HFFc6 (cell line): Measurements from ENCODE around the gene DHRSX. TPM values are rescaled to one million over a fixed set of nuclear protein-coding genes. Genes with fewer than 3 reads are reported as not detected.
"Not testable (repeated sequence)": the region's sequence is repeated elsewhere in the genome, so short reads cannot be mapped to it uniquely, and the experiment has no call there.

ENCODE experiments used
- DNase-seq: peaks from one replicate; pipeline ENCODE4 v3.0.0-alpha.2; 2018
- H3K27ac Mint-ChIP-seq: 2 replicates; pipeline ENCODE4 v1.8.0; 2020; ENCODE audit warnings: mild to moderate bottlenecking, mixed read lengths
- H3K27me3 Mint-ChIP-seq: 2 replicates; pipeline ENCODE4 v1.8.0; 2021; ENCODE audit warnings: mild to moderate bottlenecking, moderate library complexity, mixed read lengths; ENCODE audit not compliant: insufficient read depth
- H3K36me3 Mint-ChIP-seq: 2 replicates; pipeline ENCODE4 v1.8.0; 2021; ENCODE audit warnings: low read depth, mixed read lengths
- H3K4me1 Mint-ChIP-seq: 2 replicates; pipeline ENCODE4 v1.8.0; 2020; ENCODE audit warnings: low read depth, mixed read lengths
- H3K4me3 Mint-ChIP-seq: 2 replicates; pipeline ENCODE4 v1.8.0; 2020; ENCODE audit warnings: mild to moderate bottlenecking, moderate library complexity, mixed read lengths
- H3K9me3 Mint-ChIP-seq: 2 replicates; pipeline ENCODE4 v1.8.0; 2020; ENCODE audit warnings: mild to moderate bottlenecking, mixed read lengths
- CTCF ChIP-seq: fragments of 200-600 bp; sonication (generic); IDR thresholded peaks from 2 replicates; pipeline ENCODE4 v1.5.0; 2021; ENCODE audit warnings: antibody characterized with exemption, mild to moderate bottlenecking
- total RNA-seq, 6 experiments: library from RNA; stranded (reverse); fragmentation: NEBNext Ultra II Directional; extraction: Animal tissue kit (Norgen Biotek cat#: 25700); gene quantifications; 2 replicates in 1 of 6; 3 replicates in 5 of 6; pipeline ENCODE4 v1.2.3, GENCODE V29; 2021

Gene DHRSX
- total RNA-seq, 6 experiments from 2014 or later, result 19.6 to 27.1 (median 22.9) TPM

GRCh38 chrX:2395261-2395992, 105.3 kb downstream of the DHRSX start:
- Mint-ChIP-seq H3K4me3 (no peak overlapping the region), H3K9me3 (0 out of 2 replicates have a peak, but pooled peaks cover 3% of the 10 kb centered on the region), H3K27ac (no peak overlapping the region), H3K27me3 (no peaks in the 10 kb centered on the region), H3K36me3 (peaks cover 18% of the 10 kb centered on the region), H3K4me1 (peaks cover 24% of the 10 kb centered on the region)
- no peak for TF ChIP-seq CTCF
- DNase-seq, result no peak

GRCh38 chrX:2391869-2392606, 108.7 kb downstream of the DHRSX start:
- DNase-seq, result peak; percentile 90
- peaks cover 30% of the 10 kb centered on the region for H3K4me1 Mint-ChIP-seq
- peak overlapping the region; percentile 61 for H3K27ac Mint-ChIP-seq
- H3K4me3 Mint-ChIP-seq, result peak overlapping the region; percentile 46
- no peaks in the 10 kb centered on the region; the same call in 1 of the 2 replicates for H3K27me3 Mint-ChIP-seq
- peaks cover 30% of the 10 kb centered on the region for H3K36me3 Mint-ChIP-seq
- 0 out of 2 replicates have a peak, but pooled peaks cover 3% of the 10 kb centered on the region for H3K9me3 Mint-ChIP-seq
- TF ChIP-seq CTCF, result peak; percentile 54

GRCh38 chrX:2390754-2391153, 110.0 kb downstream of the DHRSX start:
- no peak overlapping the region for H3K27ac Mint-ChIP-seq
- TF ChIP-seq CTCF, result no peak

GRCh38 chrX:2389731-2390130, 111.0 kb downstream of the DHRSX start:
- not testable (repeated sequence) for H3K9me3 Mint-ChIP-seq, H3K27ac Mint-ChIP-seq, H3K27me3 Mint-ChIP-seq, H3K4me3 Mint-ChIP-seq, DNase-seq
- peaks cover 40% of the 10 kb centered on the region for H3K36me3 Mint-ChIP-seq
- H3K4me1 Mint-ChIP-seq, result peaks cover 30% of the 10 kb centered on the region

More at GRCh38 chrX:2390754-2391153, 110.0 kb downstream of the DHRSX start:
- Mint-ChIP-seq H3K27me3 (no peaks in the 10 kb centered on the region; the same call in 1 of the 2 replicates), H3K4me3 (no peak overlapping the region), H3K36me3 (peaks cover 35% of the 10 kb centered on the region), H3K4me1 (peaks cover 30% of the 10 kb centered on the region), H3K9me3 (peaks cover 3% of the 10 kb centered on the region; the same call in 1 of the 2 replicates)
- DNase-seq, result no peak

- Mint-ChIP-seq H3K36me3 (peaks cover 36% of the 10 kb centered on the region), H3K9me3 (peaks cover 9% of the 10 kb centered on the region), H3K27me3 (no peaks in the 10 kb centered on the region; the same call in 1 of the 2 replicates)
These were observed 111.5 kb downstream of the DHRSX start for GRCh38 chrX:2389324-2389723.

More at GRCh38 chrX:2389324-2389723, 111.5 kb downstream of the DHRSX start:
- DNase-seq, result no peak
- TF ChIP-seq CTCF, result no peak
- no peak overlapping the region for H3K27ac Mint-ChIP-seq
- peaks cover 30% of the 10 kb centered on the region for H3K4me1 Mint-ChIP-seq
- H3K4me3 Mint-ChIP-seq, result no peak overlapping the region
